GM10847 (cell line): ENCODE measurements around the gene KCTD15.

Experiments used
- POLR2A ChIP-seq: IDR thresholded peaks from 2 replicates; pipeline ENCODE4 v1.6.1; 2011; ENCODE audit not compliant: insufficient read length; ENCODE audit errors: extremely low read depth

The KCTD15 gene

GRCh38 chr19:33814181-33815165 lies 17.8 kb downstream of the KCTD15 start:
- no peak for TF ChIP-seq POLR2A

DNA sequence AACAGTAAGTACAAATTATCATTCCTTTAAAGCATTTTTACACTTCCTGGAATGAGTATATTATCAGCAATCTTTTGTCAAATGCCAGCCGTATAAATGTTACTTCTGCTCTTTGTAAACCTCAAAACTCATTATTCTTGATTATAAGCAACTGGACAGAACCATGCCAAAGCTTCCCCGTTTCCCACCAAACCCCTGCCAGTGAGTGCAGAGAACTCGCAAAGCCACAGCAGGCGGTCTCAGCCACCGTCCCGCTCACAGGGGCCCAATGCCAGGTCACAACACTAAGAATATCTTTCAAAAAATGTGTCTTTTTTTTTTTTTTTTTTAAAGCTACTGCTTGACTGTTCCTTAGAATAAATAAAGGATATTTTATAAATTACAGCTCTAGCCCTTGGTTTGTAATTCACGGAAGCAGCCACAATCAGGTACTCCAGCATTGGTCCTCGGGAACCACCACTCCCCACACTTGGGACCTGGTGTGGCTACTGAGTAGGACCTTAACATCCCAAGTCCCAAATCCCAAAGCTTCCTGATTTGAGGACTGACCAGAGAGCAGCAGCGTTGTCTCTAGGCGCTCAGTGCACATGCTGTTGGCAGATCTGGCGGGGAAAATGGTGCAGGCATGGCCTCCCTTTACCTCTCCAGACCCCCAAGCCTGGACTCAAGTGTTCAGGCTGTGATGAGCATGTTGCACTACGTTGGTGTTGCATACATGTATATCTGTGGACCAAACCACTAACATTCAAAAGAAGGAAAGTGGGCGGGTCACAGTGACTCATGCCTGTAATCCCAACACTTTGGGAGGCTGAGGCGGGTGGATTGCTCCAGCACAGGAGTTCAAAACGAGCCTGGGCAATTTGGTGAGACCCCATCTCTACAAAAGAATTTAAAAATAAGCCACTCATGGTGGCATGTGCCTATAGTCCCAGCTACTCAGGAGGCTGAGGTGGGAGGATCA lies 19.0 kb downstream of the KCTD15 start:
- no peak for TF ChIP-seq POLR2A

DNA sequence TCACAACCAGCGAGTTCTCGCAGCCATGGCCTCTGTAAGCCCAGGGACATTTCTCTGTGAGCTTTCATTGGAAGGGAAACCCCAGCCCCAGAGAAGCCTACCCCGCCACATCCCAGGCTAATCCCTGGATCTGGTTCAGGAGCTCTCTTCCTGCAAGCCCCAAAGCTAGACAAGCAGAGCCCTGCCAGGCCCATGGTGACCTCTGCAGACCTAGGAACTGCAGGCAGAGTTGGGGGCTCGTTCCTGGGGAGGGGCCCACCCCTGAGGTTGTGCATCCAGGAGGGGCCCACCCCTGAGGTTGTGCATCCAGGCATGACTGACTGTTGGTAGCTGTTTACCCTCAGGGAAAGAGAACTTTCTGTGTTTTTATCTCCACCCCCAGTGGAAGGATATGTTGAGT lies 21.7 kb downstream of the KCTD15 start:
- TF ChIP-seq POLR2A: no peak

GRCh38 chr19:33819506-33819879 lies 22.8 kb downstream of the KCTD15 start:
- TF ChIP-seq POLR2A: no peak

DNA sequence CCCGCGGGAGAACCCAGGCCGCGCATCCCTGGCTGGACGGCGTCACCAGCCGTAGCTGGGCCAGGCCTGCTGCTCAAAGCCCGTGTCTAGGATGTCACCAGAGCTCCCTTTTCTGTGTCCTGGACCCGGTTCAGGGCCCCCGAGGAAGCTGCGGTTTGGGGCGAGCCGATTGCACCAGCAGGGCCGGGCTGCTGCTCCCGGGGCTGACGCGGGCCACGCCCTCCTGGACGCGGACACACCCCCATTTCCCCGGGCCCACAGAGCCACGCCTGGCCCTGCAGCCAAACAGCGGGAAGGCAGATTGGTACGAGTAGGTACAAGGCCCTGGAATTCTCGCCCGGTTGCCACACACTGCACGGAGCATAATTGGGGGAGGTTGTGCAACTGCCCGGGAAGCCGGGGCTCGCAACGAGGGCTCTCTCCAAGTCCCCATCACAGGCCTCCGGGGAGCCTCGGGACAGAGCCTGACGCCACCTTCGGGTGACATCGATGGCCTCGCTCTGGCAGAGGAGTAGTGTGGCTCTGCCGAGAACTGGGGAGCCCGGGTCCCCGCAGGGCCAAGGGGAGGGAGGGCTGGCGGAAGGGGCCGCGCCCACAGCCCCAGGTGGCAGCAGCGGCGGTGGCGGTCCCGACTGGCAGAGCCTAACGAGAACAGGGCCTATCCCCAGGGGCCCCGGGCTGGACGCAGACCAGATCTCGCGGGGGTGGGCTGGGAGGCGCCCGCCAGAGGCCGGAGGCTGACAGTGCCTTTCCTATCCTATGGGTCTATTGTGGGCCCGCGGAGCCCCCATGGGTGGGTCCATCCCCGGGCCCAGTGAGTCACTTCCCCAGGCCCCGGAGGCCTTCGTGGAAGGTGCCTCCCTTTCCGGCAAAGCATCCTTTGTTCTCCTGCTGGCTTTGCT lies 23.5 kb downstream of the KCTD15 start:
- no peak for TF ChIP-seq POLR2A

GRCh38 chr19:33821871-33822270 lies 25.2 kb downstream of the KCTD15 start:
- no peak for TF ChIP-seq POLR2A

- no peak for TF ChIP-seq POLR2A
Measured at GRCh38 chr19:33823341-33823740, 26.7 kb downstream of the KCTD15 start.

- TF ChIP-seq POLR2A: no peak
Measured at GRCh38 chr19:33825556-33825955, 28.9 kb downstream of the KCTD15 start.

- TF ChIP-seq POLR2A: no peak
Measured at GRCh38 chr19:33826521-33826920, 29.9 kb downstream of the KCTD15 start.

- TF ChIP-seq POLR2A: no peak
Measured at GRCh38 chr19:33828266-33829075, 31.8 kb downstream of the KCTD15 start.

DNA sequence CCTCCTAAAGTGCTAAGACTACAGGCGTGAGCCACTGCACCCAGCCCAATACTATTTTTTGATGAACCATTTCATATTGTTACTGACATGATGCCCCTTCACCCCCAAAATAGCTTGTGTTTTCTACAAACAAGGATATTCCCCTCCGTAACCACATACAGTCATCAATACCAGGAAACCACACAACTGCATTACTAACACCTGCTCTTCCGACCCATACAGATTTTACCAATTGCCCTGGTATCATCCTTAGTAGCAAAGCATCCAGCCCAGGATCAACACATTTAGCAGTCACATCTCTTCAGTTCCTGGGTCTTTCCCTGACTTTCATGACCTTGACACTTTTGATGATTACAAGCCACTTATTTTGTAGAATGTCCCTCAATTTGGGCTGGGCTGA lies 33.6 kb downstream of the KCTD15 start:
- no peak for TF ChIP-seq POLR2A

DNA sequence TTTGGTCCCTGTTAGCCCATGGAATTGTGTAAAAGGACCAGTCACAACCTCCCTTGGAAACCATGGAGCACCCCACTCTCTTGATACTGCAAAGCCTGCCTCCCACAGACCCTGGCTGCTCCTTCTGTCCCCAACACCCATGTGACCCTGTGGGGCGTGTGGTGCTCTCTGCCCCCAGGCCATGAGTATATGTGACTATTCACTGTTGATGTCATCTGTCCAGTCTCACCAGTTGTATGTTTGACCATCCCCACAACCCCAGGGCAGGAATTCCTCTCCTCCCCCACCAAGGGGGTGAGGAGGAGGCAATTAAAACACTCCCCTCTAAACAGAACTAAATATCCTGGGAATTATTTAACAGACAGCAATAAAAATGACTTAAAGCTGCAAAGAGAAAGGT lies 35.2 kb downstream of the KCTD15 start:
- no peak for TF ChIP-seq POLR2A

GRCh38 chr19:33832633-33833032 lies 36.0 kb downstream of the KCTD15 start:
- no peak for TF ChIP-seq POLR2A

GRCh38 chr19:33840382-33840781 lies 43.7 kb downstream of the KCTD15 start:
- TF ChIP-seq POLR2A: no peak
